Activated CD4-positive, alpha-beta T cell treated with anti-CD3 and anti-CD28 coated beads, Interleukin-2, amount 10 ng/mL, durations not matched to agents 24 days and 14 days (primary cell): ENCODE results near the gene HECW1. TPM values are rescaled to one million over a fixed set of nuclear protein-coding genes. Genes with fewer than 3 reads are reported as not detected.

Experiments
- DNase-seq: peaks from one replicate; pipeline ENCODE4 v3.0.0; 2022
- H3K27ac Mint-ChIP-seq: one replicate; pipeline ENCODE4 v1.8.0; 2022; ENCODE audit warnings: mild to moderate bottlenecking, mixed read lengths
- H3K27me3 Mint-ChIP-seq: one replicate; pipeline ENCODE4 v1.8.0; 2022; ENCODE audit warnings: mixed read lengths
- H3K36me3 Mint-ChIP-seq: one replicate; pipeline ENCODE4 v1.8.0; 2022; ENCODE audit warnings: low read depth, mild to moderate bottlenecking, mixed read lengths
- H3K4me1 Mint-ChIP-seq: one replicate; pipeline ENCODE4 v1.8.0; 2021; ENCODE audit warnings: mixed read lengths
- H3K4me3 Mint-ChIP-seq: one replicate; pipeline ENCODE4 v1.8.0; 2022; ENCODE audit warnings: mild to moderate bottlenecking, moderate library complexity, mixed read lengths
- H3K9me3 Mint-ChIP-seq: one replicate; pipeline ENCODE4 v1.8.0; 2021; ENCODE audit warnings: mixed read lengths
- intact Hi-C: fragments of 100-400 bp; cut with micrococcal nuclease; formaldehyde crosslinking; loops from one replicate; pipeline ENCODE4 v1.15.1; 2023
- total RNA-seq: library from RNA; stranded (reverse); gene quantifications from 2 replicates; pipeline ENCODE4 v1.2.3, GENCODE V29; 2022

HECW1 gene
- total RNA-seq, 1 donor from 2014 or later, result not detected

DNA sequence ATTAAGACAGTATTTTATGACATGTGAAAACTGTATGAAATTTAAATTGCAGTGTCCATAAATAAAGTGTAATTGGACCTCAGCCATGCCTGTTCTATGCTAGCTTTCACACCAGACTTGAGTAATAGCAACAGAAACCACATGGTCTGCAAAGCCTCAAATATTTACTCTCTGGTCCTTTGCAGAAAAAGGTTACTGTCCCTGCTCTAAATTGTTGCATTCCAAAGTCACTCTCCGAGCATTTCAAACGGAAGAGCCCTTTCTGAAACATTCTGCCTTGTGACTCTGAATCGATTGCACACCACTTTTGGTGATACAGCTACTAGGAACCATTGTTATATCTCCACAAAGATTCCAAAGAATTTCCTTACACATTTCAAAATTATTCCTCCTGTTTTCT, 389.4 kb downstream of the HECW1 start:
- Mint-ChIP-seq H3K9me3 (no peaks in the 10 kb centered on the region), H3K4me1 (no peaks in the 10 kb centered on the region), H3K36me3 (no peaks in the 10 kb centered on the region), H3K4me3 (no peak overlapping the region), H3K27me3 (peaks cover 13% of the 10 kb centered on the region), H3K27ac (no peak overlapping the region)
- no peak for DNase-seq
- intact Hi-C loops, result no loop called here

DNA sequence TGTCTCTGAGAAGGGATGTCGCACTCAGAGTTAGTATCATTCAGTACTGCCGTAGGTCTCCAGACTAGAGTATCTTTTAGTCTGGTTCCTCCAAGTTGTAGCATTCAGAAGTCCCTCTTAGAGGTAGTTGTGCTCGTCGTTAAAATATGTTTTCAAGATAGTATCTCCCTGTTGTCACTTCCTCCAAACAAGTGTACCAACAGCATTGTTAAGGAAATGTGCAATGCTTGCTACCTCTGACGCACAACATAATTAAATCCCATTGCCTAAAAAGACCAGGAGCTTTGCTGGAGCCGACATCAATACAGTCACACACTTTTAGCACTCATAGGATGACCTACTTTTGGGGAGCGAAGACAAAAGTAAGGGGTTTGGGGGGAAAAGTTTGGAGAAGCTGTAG, 390.5 kb downstream of the HECW1 start:
- H3K4me1 Mint-ChIP-seq, result no peaks in the 10 kb centered on the region
- no peak for DNase-seq

DNA sequence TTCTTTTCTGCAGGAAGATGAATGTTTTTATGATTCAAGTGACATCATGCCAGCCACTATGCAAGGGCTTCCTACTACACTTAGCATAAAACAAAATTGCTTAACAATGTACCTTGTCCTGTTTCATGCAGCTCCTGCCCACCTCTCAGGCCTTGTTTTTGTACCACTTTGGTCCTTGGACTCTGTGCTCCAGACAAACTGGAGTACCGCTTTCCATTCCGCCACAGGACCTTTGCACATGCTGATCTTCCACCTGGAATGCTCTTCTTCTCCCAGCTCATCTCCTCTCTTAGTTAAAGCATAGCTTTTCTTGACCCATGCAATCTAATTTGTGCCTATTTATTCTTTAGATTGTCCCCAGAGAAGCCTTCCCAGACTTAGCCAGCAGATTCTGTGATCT, 393.0 kb downstream of the HECW1 start:
- DNase-seq, result no peak
- no peak overlapping the region for H3K4me3 Mint-ChIP-seq
- intact Hi-C loops, result no loop called here
- H3K27ac Mint-ChIP-seq, result no peak overlapping the region
- no peaks in the 10 kb centered on the region for H3K9me3 Mint-ChIP-seq
- H3K36me3 Mint-ChIP-seq, result no peaks in the 10 kb centered on the region
- H3K4me1 Mint-ChIP-seq, result no peaks in the 10 kb centered on the region
- H3K27me3 Mint-ChIP-seq, result peaks cover 2% of the 10 kb centered on the region

More for the DNA sequence above, 390.5 kb downstream of the HECW1 start:
- Mint-ChIP-seq H3K27me3 (peaks cover 10% of the 10 kb centered on the region), H3K9me3 (no peaks in the 10 kb centered on the region), H3K27ac (no peak overlapping the region), H3K36me3 (no peaks in the 10 kb centered on the region), H3K4me3 (no peak overlapping the region)
- intact Hi-C loops, result no loop called here

DNA sequence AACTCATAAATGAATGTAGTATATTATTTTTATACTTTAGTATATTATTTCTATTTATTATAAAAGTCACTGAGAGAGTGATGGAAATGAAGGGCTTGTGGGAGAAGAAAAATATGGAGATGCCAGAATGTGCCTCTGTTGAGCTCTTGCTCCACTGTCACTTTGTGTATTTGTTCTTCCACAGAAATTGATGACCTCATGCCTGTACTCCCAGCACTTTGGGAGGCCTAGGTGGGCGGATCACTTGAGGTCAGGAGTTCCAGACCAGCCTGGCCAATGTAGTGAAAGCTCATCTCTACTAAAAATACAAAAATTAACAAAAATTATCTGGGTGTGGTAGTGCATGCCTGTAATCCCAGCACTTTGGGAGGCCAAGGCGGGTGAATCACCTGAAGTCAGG, 394.0 kb downstream of the HECW1 start:
- peaks cover 2% of the 10 kb centered on the region for H3K27me3 Mint-ChIP-seq

DNA sequence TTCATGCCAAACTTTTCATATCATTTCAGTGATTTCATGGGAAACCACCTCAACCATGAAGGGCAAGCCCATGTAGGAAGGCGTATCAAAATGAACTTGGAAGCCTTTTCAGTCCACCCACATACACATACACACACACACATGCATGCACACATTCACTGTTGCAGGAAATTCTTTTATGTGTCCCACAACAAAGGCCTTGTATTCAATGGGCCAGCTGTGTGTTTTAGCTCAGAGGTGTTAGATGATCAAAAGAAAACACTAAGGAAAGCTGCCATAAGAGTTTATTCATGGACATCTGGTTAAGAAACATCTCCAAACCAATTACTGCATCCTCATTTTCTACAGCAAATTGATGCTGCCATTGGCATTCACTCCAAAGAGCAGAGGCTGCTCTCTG, 396.0 kb downstream of the HECW1 start:
- DNase-seq, result no peak
- intact Hi-C loops, result no loop called here
- Mint-ChIP-seq H3K36me3 (no peaks in the 10 kb centered on the region), H3K4me3 (no peak overlapping the region), H3K27me3 (peaks cover 7% of the 10 kb centered on the region), H3K9me3 (no peaks in the 10 kb centered on the region), H3K4me1 (no peaks in the 10 kb centered on the region), H3K27ac (no peak overlapping the region)

More for the DNA sequence above, 394.0 kb downstream of the HECW1 start:
- Mint-ChIP-seq H3K9me3 (no peaks in the 10 kb centered on the region), H3K27ac (no peak overlapping the region), H3K36me3 (no peaks in the 10 kb centered on the region), H3K4me3 (no peak overlapping the region), H3K4me1 (no peaks in the 10 kb centered on the region)
- no peak for DNase-seq
- intact Hi-C loops, result no loop called here

DNA sequence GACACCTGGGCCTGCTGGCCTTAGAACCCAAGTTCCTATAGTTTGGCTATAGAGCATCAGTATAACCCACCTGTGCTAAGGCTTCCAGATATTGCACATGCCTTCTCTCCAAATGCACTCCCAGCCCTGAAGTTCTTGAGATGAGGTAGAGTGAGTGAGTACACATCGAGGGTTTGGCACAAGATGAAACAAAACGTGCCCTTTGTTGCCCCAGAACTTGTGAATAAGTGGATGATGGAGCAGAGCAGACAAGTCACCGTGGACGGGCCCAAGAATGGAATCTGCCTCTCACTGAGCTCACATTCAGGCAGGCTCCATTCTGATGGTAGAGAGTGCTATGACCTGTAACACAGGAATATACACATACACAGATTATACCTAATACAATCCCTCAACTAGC, 397.5 kb downstream of the HECW1 start:
- intact Hi-C loops, result no loop called here
- peaks cover 12% of the 10 kb centered on the region for H3K27me3 Mint-ChIP-seq
- no peak overlapping the region for H3K4me3 Mint-ChIP-seq
- peaks cover 4% of the 10 kb centered on the region for H3K4me1 Mint-ChIP-seq
- no peaks in the 10 kb centered on the region for H3K9me3 Mint-ChIP-seq
- no peak for DNase-seq
- no peak overlapping the region for H3K27ac Mint-ChIP-seq
- H3K36me3 Mint-ChIP-seq, result no peaks in the 10 kb centered on the region

DNA sequence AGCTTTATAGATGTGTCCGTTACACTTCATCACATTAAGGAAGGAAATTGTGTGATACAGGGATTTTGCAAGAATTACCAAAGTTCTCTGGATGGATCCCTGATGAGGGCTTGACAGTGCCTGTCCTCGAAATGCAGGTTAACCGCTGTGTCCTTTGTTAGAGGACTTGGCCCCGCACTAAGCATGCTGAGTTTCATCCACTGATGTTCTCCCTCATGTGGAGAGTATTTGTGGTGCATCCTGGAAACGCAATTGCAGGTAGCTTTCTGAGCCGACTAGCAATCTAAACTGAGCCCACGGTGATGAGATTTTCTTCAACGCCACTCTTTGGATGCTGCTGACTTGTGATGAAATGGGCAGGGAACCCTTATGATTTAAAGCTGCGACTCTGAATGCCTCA, 398.6 kb downstream of the HECW1 start:
- Mint-ChIP-seq H3K27ac (no peak overlapping the region), H3K9me3 (no peaks in the 10 kb centered on the region), H3K4me1 (peaks cover 4% of the 10 kb centered on the region), H3K4me3 (no peak overlapping the region), H3K36me3 (no peaks in the 10 kb centered on the region), H3K27me3 (peaks cover 16% of the 10 kb centered on the region)
- DNase-seq, result no peak
- intact Hi-C loops, result no loop called here

DNA sequence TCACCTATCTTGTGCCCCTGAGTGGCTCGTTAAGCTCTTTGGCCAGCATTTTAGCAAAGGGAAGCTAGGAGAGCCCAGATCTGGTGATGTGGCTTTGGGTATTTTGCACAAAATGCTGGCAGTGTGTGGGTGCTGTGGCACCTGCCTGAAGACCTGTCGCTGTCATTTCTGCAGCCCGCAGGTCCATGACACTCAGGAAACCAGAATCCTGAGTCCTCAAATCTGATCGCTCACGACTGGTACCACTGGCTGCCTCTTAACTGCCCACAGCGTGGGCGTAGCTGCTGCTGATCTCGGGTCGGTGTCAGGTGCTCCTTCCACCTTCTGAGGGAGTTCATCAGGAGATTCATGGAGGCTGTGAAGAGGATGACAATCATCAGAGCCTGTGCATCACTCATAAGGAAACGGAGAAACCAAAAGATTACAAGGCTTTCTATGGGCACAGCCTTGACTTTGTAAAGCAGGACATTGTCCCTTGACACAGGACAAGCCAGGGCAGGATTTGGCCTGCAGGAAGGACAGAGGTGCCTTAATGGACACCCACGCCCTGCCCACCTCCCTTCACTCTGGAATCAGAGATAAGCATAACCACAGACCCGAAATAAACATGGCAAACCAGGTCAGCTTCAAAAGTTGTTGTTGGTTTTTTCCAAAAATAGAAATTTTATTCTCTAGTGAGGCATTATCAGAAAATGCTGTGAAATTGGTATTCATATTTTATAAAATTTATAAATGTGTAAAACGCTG, 399.5 kb downstream of the HECW1 start:
- peaks cover 6% of the 10 kb centered on the region for H3K4me1 Mint-ChIP-seq
- H3K27ac Mint-ChIP-seq, result no peak overlapping the region
- intact Hi-C loops, result no loop called here
- H3K4me3 Mint-ChIP-seq, result no peak overlapping the region
- no peak for DNase-seq
- no peaks in the 10 kb centered on the region for H3K36me3 Mint-ChIP-seq
- peaks cover 16% of the 10 kb centered on the region for H3K27me3 Mint-ChIP-seq
- no peaks in the 10 kb centered on the region for H3K9me3 Mint-ChIP-seq

DNA sequence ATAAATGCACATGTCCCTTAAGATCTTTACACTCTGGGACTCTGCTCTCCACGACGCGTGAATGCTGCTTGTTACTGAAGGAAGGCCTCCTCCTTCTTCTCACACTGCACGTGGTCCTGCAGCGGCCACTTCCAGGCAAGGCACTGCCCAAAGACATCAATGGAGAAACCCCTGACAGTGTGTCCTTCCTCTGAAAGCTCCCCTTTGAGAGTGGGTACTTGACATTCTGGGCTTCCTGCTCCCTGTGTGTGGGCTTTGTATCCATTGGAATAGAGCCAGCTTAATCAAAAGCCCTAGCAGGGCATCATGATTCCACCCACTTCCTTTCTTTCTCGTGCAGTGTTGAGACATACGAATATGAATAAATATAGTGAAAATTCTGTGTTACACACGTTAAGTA, 400.8 kb downstream of the HECW1 start:
- Mint-ChIP-seq H3K36me3 (no peaks in the 10 kb centered on the region), H3K4me3 (no peak overlapping the region), H3K4me1 (peaks cover 6% of the 10 kb centered on the region), H3K27me3 (peaks cover 14% of the 10 kb centered on the region), H3K27ac (no peak overlapping the region), H3K9me3 (no peaks in the 10 kb centered on the region)
- DNase-seq, result no peak
- intact Hi-C loops, result no loop called here

DNA sequence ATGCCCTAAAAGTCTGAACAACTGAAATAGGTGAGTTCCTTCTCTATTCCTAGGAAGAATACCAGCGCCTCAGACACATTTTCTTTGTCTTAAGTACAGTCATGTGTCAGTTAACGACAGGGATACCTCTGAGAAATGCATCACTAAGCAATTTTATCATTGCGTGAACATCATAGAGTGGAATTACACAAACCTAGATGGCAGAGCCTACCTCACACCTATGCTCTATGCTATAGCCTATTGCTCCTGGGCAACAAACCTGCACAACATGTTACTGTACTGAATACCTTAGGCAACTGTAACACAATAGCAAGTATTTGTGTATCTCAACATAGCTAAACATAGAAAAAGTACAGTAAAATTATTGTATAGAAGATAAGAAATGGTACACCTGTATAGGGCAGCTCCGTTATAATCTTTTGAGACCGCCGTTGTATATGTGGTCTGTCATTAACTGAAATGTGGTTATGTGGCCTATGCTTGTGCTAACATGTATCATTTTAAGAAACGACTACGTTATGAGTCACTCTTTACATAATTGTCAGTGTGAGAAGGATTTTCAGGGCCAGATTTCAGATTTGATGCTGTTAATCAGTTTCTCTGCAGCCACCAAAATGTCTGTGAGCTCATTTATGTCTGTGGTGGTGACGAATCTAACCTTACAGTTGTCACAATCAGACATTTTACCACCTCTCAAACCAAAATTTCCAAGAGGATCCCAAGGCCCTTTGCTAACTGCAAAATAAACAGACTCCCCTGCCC, 404.3 kb downstream of the HECW1 start:
- DNase-seq, result no peak
- Mint-ChIP-seq H3K4me1 (peaks cover 6% of the 10 kb centered on the region), H3K36me3 (no peaks in the 10 kb centered on the region), H3K9me3 (no peaks in the 10 kb centered on the region), H3K4me3 (no peak overlapping the region), H3K27ac (no peak overlapping the region), H3K27me3 (peaks cover 14% of the 10 kb centered on the region)
- intact Hi-C loops, result no loop called here

DNA sequence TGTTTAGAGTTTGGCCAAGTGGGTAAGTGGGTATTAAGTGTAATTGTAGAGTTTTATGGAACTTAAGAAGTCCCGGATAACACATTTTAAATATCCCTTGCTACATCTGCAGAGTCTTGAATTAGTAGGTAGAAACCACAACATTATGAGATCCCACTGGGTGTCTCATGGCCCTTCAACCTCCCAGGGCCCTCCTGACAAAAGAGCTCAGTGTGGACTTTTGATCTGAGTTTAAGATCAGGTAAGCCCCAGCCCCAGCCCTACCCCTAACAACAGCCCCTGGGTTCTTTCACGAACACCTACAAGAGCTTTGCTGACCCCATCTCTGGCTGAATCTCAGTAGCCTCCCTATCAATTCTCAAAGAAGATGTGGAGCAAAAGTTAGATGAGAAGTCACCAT, 405.0 kb downstream of the HECW1 start:
- Mint-ChIP-seq H3K27ac (no peak overlapping the region), H3K4me1 (peaks cover 6% of the 10 kb centered on the region), H3K9me3 (no peaks in the 10 kb centered on the region), H3K36me3 (no peaks in the 10 kb centered on the region), H3K27me3 (peaks cover 14% of the 10 kb centered on the region), H3K4me3 (no peak overlapping the region)
- no peak for DNase-seq
- intact Hi-C loops, result no loop called here

DNA sequence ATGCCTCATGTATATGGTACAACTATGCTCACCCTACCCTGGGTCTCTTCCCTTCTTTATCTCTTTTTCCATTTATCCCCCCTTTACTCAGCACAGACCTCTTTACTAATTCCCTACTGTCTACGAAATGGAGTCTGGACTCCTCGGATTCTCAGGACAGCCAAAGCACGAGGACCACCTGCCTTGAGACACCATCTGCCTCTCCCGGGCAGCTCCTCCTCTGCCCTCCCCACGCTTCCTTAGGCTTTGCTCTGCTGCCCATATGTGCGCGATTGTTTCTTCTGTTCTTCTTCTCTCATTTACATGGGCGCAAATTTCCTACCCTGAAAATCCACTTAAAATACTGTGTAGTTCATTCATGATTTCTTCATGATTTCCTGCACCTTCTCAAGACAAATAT, 407.8 kb downstream of the HECW1 start:
- H3K4me1 Mint-ChIP-seq, result peaks cover 2% of the 10 kb centered on the region
- no peak overlapping the region for H3K4me3 Mint-ChIP-seq
- intact Hi-C loops, result no loop called here
- no peaks in the 10 kb centered on the region for H3K9me3 Mint-ChIP-seq
- no peak overlapping the region for H3K27ac Mint-ChIP-seq
- peaks cover 3% of the 10 kb centered on the region for H3K27me3 Mint-ChIP-seq
- H3K36me3 Mint-ChIP-seq, result no peaks in the 10 kb centered on the region
- DNase-seq, result no peak

DNA sequence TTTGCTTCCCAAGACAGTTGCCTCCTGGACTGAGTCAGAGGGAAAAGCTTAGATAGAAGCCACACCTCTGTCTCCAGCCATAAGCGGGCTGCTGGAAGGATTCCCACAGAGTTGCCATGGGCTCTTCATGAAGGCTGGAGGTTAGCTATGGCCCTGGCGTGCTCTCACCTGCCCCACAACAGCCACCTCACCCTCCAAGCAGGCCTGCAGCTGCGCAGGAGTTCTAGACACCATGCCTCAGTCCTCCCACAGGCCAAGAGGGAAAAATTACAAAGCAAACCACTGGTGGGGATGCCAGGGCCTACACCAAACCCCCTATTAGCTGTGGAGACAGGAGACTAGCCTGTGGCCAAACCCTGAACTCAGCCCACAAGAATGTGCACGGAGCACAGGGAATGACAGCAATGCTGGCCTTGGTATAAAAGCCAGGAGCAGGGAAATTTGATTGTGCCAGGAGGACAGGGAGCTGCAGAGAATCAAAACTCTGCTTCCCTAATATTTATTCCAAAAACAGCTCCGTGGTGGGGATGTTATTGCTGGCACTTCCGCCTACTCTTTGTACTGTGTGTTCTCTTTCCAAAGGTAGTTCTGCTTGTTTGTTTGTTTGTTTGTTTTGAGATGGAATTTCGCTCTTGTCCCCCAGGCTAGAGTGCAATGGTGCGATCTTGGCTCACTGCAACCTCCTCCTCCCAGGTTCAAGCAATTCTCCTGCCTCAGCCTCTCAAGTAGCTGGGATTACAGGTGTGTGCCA, 410.1 kb downstream of the HECW1 start:
- intact Hi-C loops, result no loop called here
- no peaks in the 10 kb centered on the region for H3K4me1 Mint-ChIP-seq
- no peak overlapping the region for H3K27ac Mint-ChIP-seq
- H3K27me3 Mint-ChIP-seq, result peaks cover 9% of the 10 kb centered on the region
- H3K4me3 Mint-ChIP-seq, result no peak overlapping the region
- no peaks in the 10 kb centered on the region for H3K9me3 Mint-ChIP-seq
- DNase-seq, result no peak
- no peaks in the 10 kb centered on the region for H3K36me3 Mint-ChIP-seq
